SK-N-SH (cell line): Measurements from ENCODE around the gene LRRC70.

ENCODE experiments used
- CTCF ChIP-seq: fragments of 200-600 bp; sonication (generic); IDR thresholded peaks from 2 replicates; pipeline ENCODE4 v1.6.1; 2017; ENCODE audit warnings: antibody characterized with exemption, mild to moderate bottlenecking, moderate library complexity
- EP300 ChIP-seq, 2 experiments: IDR thresholded peaks; 2 replicates each; pipeline versions ENCODE4 v1.4.0 to v1.6.1; 2012; ENCODE audit warnings: borderline replicate concordance in 1 of 2, low read depth in 1 of 2, low read length in 1 of 2
- POLR2AphosphoS5 ChIP-seq: IDR thresholded peaks from 2 replicates; pipeline ENCODE4 v1.6.1; 2012; ENCODE audit warnings: low read depth, low read length

- TF ChIP-seq EP300 (IDR thresholded peaks at IDR 0.05; ENCODE audit: borderline replicate concordance in 1 of 2, low read depth in 1 of 2, low read length in 1 of 2) (no peak), CTCF (no peak), POLR2AphosphoS5 (no peak)
Measured at GRCh38 chr5:62592558-62592957, 13.9 kb downstream of the LRRC70 start.
